Fibroblast of villous mesenchyme (primary cell): Measurements from ENCODE around the gene ATG14. TPM values are rescaled to one million over a fixed set of nuclear protein-coding genes. Genes with fewer than 3 reads are reported as not detected.
"Not testable (repeated sequence)": the region's sequence is repeated elsewhere in the genome, so short reads cannot be mapped to it uniquely, and the experiment has no call there.

ENCODE experiments used
- DNase-seq: peaks from one replicate; pipeline ENCODE4 v3.0.0-alpha.2; 2010; ENCODE audit warnings: low read depth
- H3K4me3 ChIP-seq: 2 replicates; pipeline ENCODE4 v1.5.1; 2011; ENCODE audit warnings: low read depth, mild to moderate bottlenecking, low read length
- total RNA-seq: library from RNA; depleted of rRNA; stranded (reverse); fragments of >200 nt; gene quantifications from 2 replicates; pipeline ENCODE4 v1.2.3, GENCODE V29; 2012
- TF ChIP-seq, protein P1 (sequence below): IDR thresholded peaks from 2 replicates; pipeline ENCODE4 v1.5.1; 2012; ENCODE audit warnings: low read depth, mild to moderate bottlenecking, low read length; ENCODE audit not compliant: insufficient read depth

The ATG14 gene
- total RNA-seq, 1 donor: 14.7 TPM

DNA sequence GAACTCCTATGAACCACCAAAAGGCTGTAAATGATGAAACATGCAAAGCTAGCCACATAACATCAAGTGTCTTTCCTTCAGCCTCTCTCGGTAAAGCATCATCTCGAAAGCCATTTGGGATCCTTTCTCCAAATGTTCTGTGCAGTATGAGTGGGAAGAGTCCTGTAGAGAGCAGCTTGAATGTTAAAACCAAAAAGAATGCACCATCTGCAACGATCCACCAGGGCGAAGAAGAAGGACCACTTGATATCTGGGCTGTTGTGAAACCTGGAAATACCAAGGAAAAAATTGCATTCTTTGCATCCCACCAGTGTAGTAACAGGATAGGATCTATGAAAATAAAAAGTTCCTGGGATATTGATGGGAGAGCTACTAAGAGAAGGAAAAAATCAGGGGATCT is 61.2 kb downstream of the ATG14 start:
- TF ChIP-seq, protein P1, sequence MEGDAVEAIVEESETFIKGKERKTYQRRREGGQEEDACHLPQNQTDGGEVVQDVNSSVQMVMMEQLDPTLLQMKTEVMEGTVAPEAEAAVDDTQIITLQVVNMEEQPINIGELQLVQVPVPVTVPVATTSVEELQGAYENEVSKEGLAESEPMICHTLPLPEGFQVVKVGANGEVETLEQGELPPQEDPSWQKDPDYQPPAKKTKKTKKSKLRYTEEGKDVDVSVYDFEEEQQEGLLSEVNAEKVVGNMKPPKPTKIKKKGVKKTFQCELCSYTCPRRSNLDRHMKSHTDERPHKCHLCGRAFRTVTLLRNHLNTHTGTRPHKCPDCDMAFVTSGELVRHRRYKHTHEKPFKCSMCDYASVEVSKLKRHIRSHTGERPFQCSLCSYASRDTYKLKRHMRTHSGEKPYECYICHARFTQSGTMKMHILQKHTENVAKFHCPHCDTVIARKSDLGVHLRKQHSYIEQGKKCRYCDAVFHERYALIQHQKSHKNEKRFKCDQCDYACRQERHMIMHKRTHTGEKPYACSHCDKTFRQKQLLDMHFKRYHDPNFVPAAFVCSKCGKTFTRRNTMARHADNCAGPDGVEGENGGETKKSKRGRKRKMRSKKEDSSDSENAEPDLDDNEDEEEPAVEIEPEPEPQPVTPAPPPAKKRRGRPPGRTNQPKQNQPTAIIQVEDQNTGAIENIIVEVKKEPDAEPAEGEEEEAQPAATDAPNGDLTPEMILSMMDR: no peak
- no peak for DNase-seq
- no peak overlapping the region for H3K4me3 ChIP-seq

DNA sequence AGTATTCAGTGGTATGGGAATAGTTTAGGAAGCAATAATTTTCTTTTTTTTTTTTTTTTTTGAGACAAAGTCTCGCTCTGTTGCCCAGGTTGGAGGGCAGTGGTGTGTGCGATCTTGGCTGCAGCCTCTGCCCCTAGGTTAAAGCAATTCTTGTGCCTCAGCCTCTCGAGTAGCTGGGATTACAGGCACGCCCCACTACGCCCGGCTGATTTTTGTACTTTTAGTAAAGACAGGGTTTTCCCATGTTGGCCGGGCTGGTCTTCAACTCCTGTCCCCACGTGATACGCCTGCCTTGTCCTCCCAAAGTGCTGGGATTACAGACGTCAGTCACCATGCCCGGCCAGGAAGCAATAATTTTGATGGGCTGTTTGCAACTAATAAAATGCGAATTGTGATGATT is 62.1 kb downstream of the ATG14 start:
- TF ChIP-seq, protein P1: no peak
- H3K4me3 ChIP-seq: no peak overlapping the region
- DNase-seq: no peak

- TF ChIP-seq, protein P1: no peak
- no peak overlapping the region for H3K4me3 ChIP-seq
- no peak for DNase-seq
Observed at GRCh38 chr14:55348766-55349453, 62.7 kb downstream of the ATG14 start.

- DNase-seq: no peak
- H3K4me3 ChIP-seq: no peak overlapping the region
- TF ChIP-seq, protein P1: no peak
Observed at GRCh38 chr14:55347748-55348147, 63.9 kb downstream of the ATG14 start.

DNA sequence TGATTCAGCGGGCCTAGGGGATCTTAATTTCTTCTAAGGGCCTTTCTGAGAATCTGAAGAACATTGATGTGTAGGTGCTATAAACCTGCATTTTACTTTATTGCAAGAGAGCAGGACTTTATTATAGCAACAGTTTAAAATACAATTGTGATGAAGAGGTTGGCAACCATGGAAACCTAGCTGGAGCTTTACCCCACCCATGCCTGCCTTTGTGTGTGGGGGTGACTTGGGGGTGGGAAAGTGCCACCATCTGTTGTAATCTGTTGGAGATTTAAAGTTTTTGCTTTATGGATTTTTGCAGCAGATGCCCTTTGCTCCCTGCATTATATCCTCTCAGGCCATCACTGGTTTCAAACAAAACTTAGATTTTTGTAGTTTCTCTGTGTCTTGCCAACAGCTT is 64.6 kb downstream of the ATG14 start:
- DNase-seq: no peak
- TF ChIP-seq, protein P1: no peak
- no peak overlapping the region for H3K4me3 ChIP-seq

GRCh38 chr14:55344582-55345163 is 67.0 kb downstream of the ATG14 start:
- DNase-seq, H3K4me3 ChIP-seq: not testable (repeated sequence)

GRCh38 chr14:55341781-55342180 is 69.8 kb downstream of the ATG14 start:
- DNase-seq: no peak
- no peak overlapping the region for H3K4me3 ChIP-seq
- TF ChIP-seq, protein P1: no peak
